Neuron (in vitro differentiated cells): ENCODE measurements around the gene KDM2A.
"Not testable (repeated sequence)": the region's sequence is repeated elsewhere in the genome, so short reads cannot be mapped to it uniquely, and the experiment has no call there.

Experiments
- H2AFZ ChIP-seq: one replicate; pipeline ENCODE4 v1.6.1; 2013; ENCODE audit warnings: low read depth, mild to moderate bottlenecking, inconsistent platforms, low read length, moderate library complexity
- H3K27me3 ChIP-seq: one replicate; pipeline ENCODE4 v1.6.1; 2013; ENCODE audit warnings: low read length; ENCODE audit not compliant: insufficient read depth
- H3K36me3 ChIP-seq: one replicate; pipeline ENCODE4 v1.6.1; 2013; ENCODE audit warnings: low read length; ENCODE audit not compliant: insufficient read depth
- H3K4me1 ChIP-seq: one replicate; pipeline ENCODE4 v1.6.1; 2013; ENCODE audit warnings: low read length; ENCODE audit not compliant: insufficient read depth
- H3K4me3 ChIP-seq: 2 replicates; pipeline ENCODE4 v1.5.1; 2013; ENCODE audit warnings: mild to moderate bottlenecking, low read length, moderate library complexity
- H3K9me3 ChIP-seq: one replicate; pipeline ENCODE4 v1.6.1; 2013; ENCODE audit warnings: low read length

KDM2A gene

GRCh38 chr11:67252831-67253239, 133.8 kb downstream of the KDM2A start:
- H3K36me3 ChIP-seq, result peaks cover 90% of the 10 kb centered on the region
- H3K9me3 ChIP-seq, result no peaks in the 10 kb centered on the region
- H3K4me1 ChIP-seq, result no peaks in the 10 kb centered on the region
- H2AFZ ChIP-seq, result no peak overlapping the region
- no peaks in the 10 kb centered on the region for H3K27me3 ChIP-seq
- no peak overlapping the region for H3K4me3 ChIP-seq

- H3K4me1 ChIP-seq, result no peaks in the 10 kb centered on the region
- no peaks in the 10 kb centered on the region for H3K9me3 ChIP-seq
- no peaks in the 10 kb centered on the region for H3K27me3 ChIP-seq
- peaks cover 78% of the 10 kb centered on the region for H3K36me3 ChIP-seq
- H3K4me3 ChIP-seq, result no peak overlapping the region
- no peak overlapping the region for H2AFZ ChIP-seq
Observed at GRCh38 chr11:67253872-67254624, 135.0 kb downstream of the KDM2A start.

GRCh38 chr11:67254798-67255197, 135.7 kb downstream of the KDM2A start:
- Histone ChIP-seq H3K36me3 (peaks cover 70% of the 10 kb centered on the region), H3K4me3 (no peak overlapping the region), H3K4me1 (no peaks in the 10 kb centered on the region), H3K27me3 (no peaks in the 10 kb centered on the region), H2AFZ (no peak overlapping the region), H3K9me3 (no peaks in the 10 kb centered on the region)

- Histone ChIP-seq H3K36me3 (peaks cover 65% of the 10 kb centered on the region), H3K9me3 (no peaks in the 10 kb centered on the region), H3K4me3 (no peak overlapping the region), H3K4me1 (no peaks in the 10 kb centered on the region), H2AFZ (no peak overlapping the region), H3K27me3 (no peaks in the 10 kb centered on the region)
Observed at GRCh38 chr11:67255353-67255752, 136.3 kb downstream of the KDM2A start.

- Histone ChIP-seq H3K27me3 (no peaks in the 10 kb centered on the region), H3K4me3 (no peak overlapping the region), H3K9me3 (no peaks in the 10 kb centered on the region), H2AFZ (no peak overlapping the region), H3K36me3 (peaks cover 60% of the 10 kb centered on the region), H3K4me1 (no peaks in the 10 kb centered on the region)
Observed at GRCh38 chr11:67255864-67256263, 136.8 kb downstream of the KDM2A start.

- Histone ChIP-seq H3K4me3 (no peak overlapping the region), H3K27me3 (no peaks in the 10 kb centered on the region), H2AFZ (no peak overlapping the region), H3K4me1 (peaks cover 2% of the 10 kb centered on the region), H3K9me3 (no peaks in the 10 kb centered on the region), H3K36me3 (peaks cover 52% of the 10 kb centered on the region)
Observed at GRCh38 chr11:67256477-67257135, 137.5 kb downstream of the KDM2A start.

- Histone ChIP-seq H3K36me3 (peaks cover 15% of the 10 kb centered on the region), H3K9me3 (no peaks in the 10 kb centered on the region), H3K4me3 (no peak overlapping the region), H3K27me3 (no peaks in the 10 kb centered on the region), H3K4me1 (peaks cover 6% of the 10 kb centered on the region), H2AFZ (no peak overlapping the region)
Observed at GRCh38 chr11:67260406-67260805, 141.3 kb downstream of the KDM2A start.

GRCh38 chr11:67260885-67261639, 142.0 kb downstream of the KDM2A start:
- H3K27me3 ChIP-seq, H3K9me3 ChIP-seq, H2AFZ ChIP-seq, H3K4me1 ChIP-seq, H3K36me3 ChIP-seq: not testable (repeated sequence)
- H3K4me3 ChIP-seq, result peak overlapping the region; percentile 46

- peaks cover 4% of the 10 kb centered on the region for H3K36me3 ChIP-seq
- no peak overlapping the region for H2AFZ ChIP-seq
- H3K27me3 ChIP-seq, result no peaks in the 10 kb centered on the region
- peak overlapping the region; percentile 46 for H3K4me3 ChIP-seq
- no peaks in the 10 kb centered on the region for H3K9me3 ChIP-seq
- H3K4me1 ChIP-seq, result peaks cover 6% of the 10 kb centered on the region
Observed at GRCh38 chr11:67261640-67261945, 142.5 kb downstream of the KDM2A start.

- no peaks in the 10 kb centered on the region for H3K27me3 ChIP-seq
- H3K36me3 ChIP-seq, result no peaks in the 10 kb centered on the region
- H3K4me3 ChIP-seq, result peak overlapping the region; percentile 46
- peaks cover 7% of the 10 kb centered on the region for H3K4me1 ChIP-seq
- H2AFZ ChIP-seq, result no peak overlapping the region
- no peaks in the 10 kb centered on the region for H3K9me3 ChIP-seq
Observed at GRCh38 chr11:67261946-67262681, 143.1 kb downstream of the KDM2A start.

- Histone ChIP-seq H2AFZ (peak overlapping the region; percentile 37), H3K27me3 (no peaks in the 10 kb centered on the region), H3K9me3 (no peaks in the 10 kb centered on the region), H3K4me1 (peaks cover 16% of the 10 kb centered on the region), H3K36me3 (peaks cover 2% of the 10 kb centered on the region), H3K4me3 (no peak overlapping the region)
Observed at GRCh38 chr11:67262731-67263675, 143.9 kb downstream of the KDM2A start.

- Histone ChIP-seq H3K9me3 (no peaks in the 10 kb centered on the region), H3K36me3 (peaks cover 11% of the 10 kb centered on the region), H3K4me1 (peaks cover 25% of the 10 kb centered on the region), H3K4me3 (no peak overlapping the region), H2AFZ (no peak overlapping the region), H3K27me3 (no peaks in the 10 kb centered on the region)
Observed at GRCh38 chr11:67264260-67264659, 145.2 kb downstream of the KDM2A start.
